Measurements from ENCODE around the gene ZNF787. TPM values are rescaled to one million over a fixed set of nuclear protein-coding genes. Genes with fewer than 3 reads are reported as not detected.

ZNF787 gene
- total RNA-seq, 1 experiment from 2014 or later: 51.0 TPM

- ChIA-PET CTCF (interaction anchor here (0.7 to 1.2 kb wide), 3 partner anchors 60 to 500 kb away, joined by 3 to 11 read pairs (median 7); no protein-coding TSS in a partner anchor), POLR2A (ENCODE audit: low non-redundant PET) (interaction anchor here (0.6 kb wide), 1 partner anchor 20 kb away, joined by 4 read pairs; the partner anchor contains the start of gene ZNF787)
- intact Hi-C loops (cut with micrococcal nuclease; ENCODE audit: unreplicated experiment): loop anchor here (2.0 kb wide), 1 partner anchor 20 kb away; the partner anchor contains the start of gene ZNF787
- Histone ChIP-seq H3K4me3 (ENCODE audit: low read depth, low read length, poor library complexity, severe bottlenecking) (peak within 1 kb of the TSS; percentile 53), H3K9me3 (ENCODE audit: low read depth, low read length, poor library complexity, severe bottlenecking) (no peaks in the 10 kb centered on the region), H3K36me3 (ENCODE audit: insufficient read depth, low read length, poor library complexity, severe bottlenecking) (no peaks in the 10 kb centered on the region), H3K4me1 (ENCODE audit: insufficient read depth, low read length, poor library complexity, severe bottlenecking) (peaks cover 6% of the 10 kb centered on the region), H3K27me3 (replicated peaks; ENCODE audit: insufficient read depth, low read depth, low read length, poor library complexity) (no peaks in the 10 kb centered on the region), H3K27ac (ENCODE audit: low read depth, low read length, poor library complexity, severe bottlenecking) (peak within 1 kb of the TSS; percentile 90)
- DNase-seq (ENCODE audit: low spot score): peak; percentile 99
- TF ChIP-seq EZH2 (IDR thresholded peaks at IDR 0.05; ENCODE audit: borderline replicate concordance, low read depth, low read length, poor library complexity, severe bottlenecking): no peak
- no peak for TF ChIP-seq CTCF (conservative IDR thresholded peaks at IDR 0.05; ENCODE audit: low read depth, low read length)
- BruUV-seq (replicated peaks): no TSS peak
These were observed 19.7 kb upstream of the ZNF787 start, which contains the start of gene ZNF444 for GRCh38 chr19:56140583-56141416. Gene ZNF444, plus strand, starts transcription at chr19:56141287. Its CDS starts 5,625 bp downstream, at chr19:56146912.

- DNase-seq (ENCODE audit: low spot score): no peak
- ChIA-PET CTCF (interaction anchor here (1.2 kb wide), 1 partner anchor 59 kb away, joined by 7 read pairs; no protein-coding TSS in a partner anchor), POLR2A (ENCODE audit: low non-redundant PET) (no interaction called here)
- Histone ChIP-seq H3K4me1 (ENCODE audit: insufficient read depth, low read length, poor library complexity, severe bottlenecking) (peaks cover 6% of the 10 kb centered on the region), H3K27ac (ENCODE audit: low read depth, low read length, poor library complexity, severe bottlenecking) (peak overlapping the region; percentile 90), H3K27me3 (replicated peaks; ENCODE audit: insufficient read depth, low read depth, low read length, poor library complexity) (no peaks in the 10 kb centered on the region), H3K36me3 (ENCODE audit: insufficient read depth, low read length, poor library complexity, severe bottlenecking) (no peaks in the 10 kb centered on the region), H3K9me3 (ENCODE audit: low read depth, low read length, poor library complexity, severe bottlenecking) (no peaks in the 10 kb centered on the region), H3K4me3 (ENCODE audit: low read depth, low read length, poor library complexity, severe bottlenecking) (peak overlapping the region; percentile 53)
- intact Hi-C loops (cut with micrococcal nuclease; ENCODE audit: unreplicated experiment): loop anchor here (2.0 kb wide), 1 partner anchor 19 kb away; the partner anchor contains the start of gene ZNF787
- TSS peak; percentile 89 for BruUV-seq (replicated peaks)
- TF ChIP-seq EZH2 (IDR thresholded peaks at IDR 0.05; ENCODE audit: borderline replicate concordance, low read depth, low read length, poor library complexity, severe bottlenecking): no peak
- TF ChIP-seq CTCF (conservative IDR thresholded peaks at IDR 0.05; ENCODE audit: low read depth, low read length): no peak
These were observed 18.9 kb upstream of the ZNF787 start for GRCh38 chr19:56139847-56140582.

GRCh38 chr19:56138069-56138468 lies 17.0 kb upstream of the ZNF787 start:
- H3K4me3 ChIP-seq (ENCODE audit: low read depth, low read length, poor library complexity, severe bottlenecking): no peak overlapping the region
- no peaks in the 10 kb centered on the region for H3K36me3 ChIP-seq (ENCODE audit: insufficient read depth, low read length, poor library complexity, severe bottlenecking)
- no peak overlapping the region for H3K27ac ChIP-seq (ENCODE audit: low read depth, low read length, poor library complexity, severe bottlenecking)
- intact Hi-C loops (cut with micrococcal nuclease; ENCODE audit: unreplicated experiment): no loop called here
- H3K9me3 ChIP-seq (ENCODE audit: low read depth, low read length, poor library complexity, severe bottlenecking): no peaks in the 10 kb centered on the region
- TF ChIP-seq CTCF (conservative IDR thresholded peaks at IDR 0.05; ENCODE audit: low read depth, low read length): no peak
- peaks cover 18% of the 10 kb centered on the region for H3K4me1 ChIP-seq (ENCODE audit: insufficient read depth, low read length, poor library complexity, severe bottlenecking)
- no peak for DNase-seq (ENCODE audit: low spot score)
- BruUV-seq (replicated peaks): no TSS peak
- H3K27me3 ChIP-seq (replicated peaks; ENCODE audit: insufficient read depth, low read depth, low read length, poor library complexity): no peaks in the 10 kb centered on the region
- POLR2A ChIA-PET (ENCODE audit: low non-redundant PET): no interaction called here
- CTCF ChIA-PET: no interaction called here
